Retinal pigment epithelial cell (primary cell): ENCODE data around the gene CAD.

Experiments
- DNase-seq: peaks from one replicate; pipeline ENCODE4 v3.0.0-alpha.2; 2010; ENCODE audit warnings: low read depth
- H3K4me3 ChIP-seq: 2 replicates; pipeline ENCODE4 v1.5.1; 2011; ENCODE audit warnings: mild to moderate bottlenecking, low read length, control low read depth, moderate library complexity
- TF ChIP-seq, protein P1 (sequence below): conservative IDR thresholded peaks from 2 replicates; pipeline ENCODE4 v1.5.1; 2011; ENCODE audit warnings: low read depth, low read length, control low read depth, inconsistent platforms

CAD gene

DNA sequence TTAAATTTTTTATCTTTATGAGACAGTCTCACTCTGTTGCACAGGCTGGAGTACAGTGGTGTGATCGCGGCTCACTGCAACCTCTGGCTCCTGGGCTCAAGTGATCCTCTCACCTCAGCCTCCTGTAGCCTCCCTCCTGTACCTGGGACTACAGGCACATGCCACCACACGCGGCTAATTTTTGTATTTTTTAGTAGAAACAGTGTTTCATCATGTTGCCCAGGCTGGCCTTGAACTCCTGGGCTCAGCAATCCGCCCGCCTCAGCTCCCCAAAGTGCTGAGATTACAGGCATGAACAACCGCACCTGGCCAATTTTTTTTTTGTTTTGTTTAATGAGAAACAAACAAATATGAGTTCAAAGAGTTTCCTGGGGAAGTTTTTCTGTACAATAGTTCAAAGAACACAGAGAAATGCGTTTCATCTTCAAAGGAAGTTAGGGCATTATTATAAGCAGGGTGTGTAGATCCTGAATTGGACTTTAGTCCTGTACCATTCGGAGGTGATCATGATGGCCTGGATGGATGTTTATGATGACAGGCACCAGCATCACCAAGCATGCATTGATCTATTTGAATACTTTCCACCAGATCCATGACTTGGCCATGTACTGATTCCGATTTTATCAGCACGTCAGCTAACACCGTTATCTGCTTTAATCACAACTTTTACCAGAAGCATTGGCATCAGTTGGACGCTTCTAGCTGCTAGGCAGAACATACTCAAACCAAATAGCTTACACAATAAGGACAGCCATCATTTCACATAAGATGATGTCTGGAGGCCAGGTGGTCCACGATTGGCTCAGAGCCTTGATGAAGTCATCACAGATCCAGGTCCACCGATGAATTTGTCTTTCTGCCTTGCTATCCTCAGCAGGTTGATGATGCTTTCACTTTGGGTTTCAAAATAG, 39.5 kb upstream of the CAD start:
- no peak overlapping the region for H3K4me3 ChIP-seq
- no peak for DNase-seq
- TF ChIP-seq, protein P1, sequence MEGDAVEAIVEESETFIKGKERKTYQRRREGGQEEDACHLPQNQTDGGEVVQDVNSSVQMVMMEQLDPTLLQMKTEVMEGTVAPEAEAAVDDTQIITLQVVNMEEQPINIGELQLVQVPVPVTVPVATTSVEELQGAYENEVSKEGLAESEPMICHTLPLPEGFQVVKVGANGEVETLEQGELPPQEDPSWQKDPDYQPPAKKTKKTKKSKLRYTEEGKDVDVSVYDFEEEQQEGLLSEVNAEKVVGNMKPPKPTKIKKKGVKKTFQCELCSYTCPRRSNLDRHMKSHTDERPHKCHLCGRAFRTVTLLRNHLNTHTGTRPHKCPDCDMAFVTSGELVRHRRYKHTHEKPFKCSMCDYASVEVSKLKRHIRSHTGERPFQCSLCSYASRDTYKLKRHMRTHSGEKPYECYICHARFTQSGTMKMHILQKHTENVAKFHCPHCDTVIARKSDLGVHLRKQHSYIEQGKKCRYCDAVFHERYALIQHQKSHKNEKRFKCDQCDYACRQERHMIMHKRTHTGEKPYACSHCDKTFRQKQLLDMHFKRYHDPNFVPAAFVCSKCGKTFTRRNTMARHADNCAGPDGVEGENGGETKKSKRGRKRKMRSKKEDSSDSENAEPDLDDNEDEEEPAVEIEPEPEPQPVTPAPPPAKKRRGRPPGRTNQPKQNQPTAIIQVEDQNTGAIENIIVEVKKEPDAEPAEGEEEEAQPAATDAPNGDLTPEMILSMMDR = no peak

DNA sequence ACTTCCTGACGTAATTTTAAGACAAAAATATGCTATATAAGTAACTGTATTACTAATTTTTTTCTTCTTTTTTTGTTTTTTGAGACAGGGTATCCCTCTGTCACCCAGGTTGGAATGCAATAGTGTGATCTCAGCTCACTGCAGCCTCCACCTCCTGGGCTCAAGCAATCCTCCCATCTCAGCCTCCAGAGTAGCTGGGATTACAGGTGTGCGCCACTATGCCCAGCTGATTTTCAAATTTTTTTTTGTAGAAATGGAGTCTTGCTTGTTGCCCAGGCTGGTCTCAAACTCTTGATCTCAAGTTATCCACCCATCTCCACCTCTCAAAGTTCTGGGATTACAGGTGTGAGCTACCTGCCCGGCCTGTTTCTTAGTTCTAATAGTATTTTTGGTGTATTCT, 38.7 kb upstream of the CAD start:
- TF ChIP-seq, protein P1 = no peak
- H3K4me3 ChIP-seq = no peak overlapping the region
- DNase-seq = no peak

DNA sequence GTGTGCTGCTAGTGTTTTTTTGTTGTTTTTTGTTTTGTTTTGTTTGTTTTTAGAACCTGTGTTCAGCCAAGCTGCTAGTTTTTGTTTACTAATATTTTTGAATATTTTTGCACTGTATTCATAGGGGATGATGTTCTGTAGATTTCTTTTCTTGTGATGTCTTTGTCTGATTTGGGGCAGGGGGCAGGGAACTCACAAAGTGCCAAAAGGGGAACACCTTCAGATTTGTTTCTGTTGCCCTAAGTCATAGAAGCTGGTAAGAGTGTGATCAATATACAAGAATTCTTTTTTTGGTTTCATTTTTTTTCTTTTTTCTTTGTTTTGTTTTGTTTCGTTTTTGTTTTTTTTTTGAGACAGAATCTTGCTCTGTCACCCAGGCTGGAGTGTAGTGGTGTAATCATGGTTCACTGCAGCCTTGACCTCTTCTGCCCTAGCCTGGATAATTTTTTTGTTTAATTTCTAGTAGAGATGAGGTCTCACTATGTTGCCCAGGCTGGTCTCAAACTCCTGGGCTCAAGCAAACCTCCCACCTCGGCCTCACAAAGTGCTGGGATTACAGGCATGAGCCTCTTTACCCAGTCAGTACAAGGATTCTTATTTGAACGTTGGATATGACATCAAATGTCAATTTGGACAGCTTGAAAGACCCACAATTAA, 37.7 kb upstream of the CAD start:
- TF ChIP-seq, protein P1 = no peak
- no peak overlapping the region for H3K4me3 ChIP-seq
- DNase-seq = no peak

DNA sequence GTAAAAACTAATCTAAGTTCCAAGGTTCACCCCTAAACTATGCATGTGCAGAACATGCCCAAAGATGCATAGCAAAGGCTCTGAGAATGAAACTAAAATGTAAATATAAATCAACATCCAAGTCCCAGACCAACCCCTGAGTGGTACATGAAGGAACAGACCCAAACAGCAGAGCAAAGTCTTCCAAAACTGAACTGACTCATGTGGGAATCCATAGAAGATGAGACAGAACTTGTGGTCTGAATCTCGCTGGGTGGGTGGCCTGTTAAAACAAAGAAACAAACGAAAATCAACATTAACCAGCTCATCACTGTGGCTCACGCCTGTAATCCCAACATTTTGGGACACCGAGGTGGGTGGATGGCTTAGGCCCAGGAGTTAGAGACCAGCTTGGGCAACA, 34.8 kb upstream of the CAD start:
- no peak for DNase-seq

DNA sequence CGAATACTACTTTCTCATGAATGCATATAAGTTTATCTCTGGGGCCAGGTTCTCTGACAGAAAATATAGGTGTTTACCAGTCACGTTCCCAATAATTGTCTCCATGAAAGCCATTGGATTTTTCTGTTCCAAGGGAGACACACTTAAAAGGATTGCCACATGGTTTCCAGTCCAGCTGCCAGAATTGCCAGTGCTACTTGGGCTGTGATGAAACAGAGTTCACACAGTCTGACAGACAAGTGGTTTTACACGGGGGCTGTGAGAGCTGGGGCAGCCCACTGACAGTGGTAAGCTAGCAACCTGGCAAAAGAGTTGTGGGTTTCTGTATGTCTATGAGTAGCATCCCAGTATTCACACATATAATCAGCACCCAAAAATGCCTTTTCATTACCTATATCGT, 33.1 kb upstream of the CAD start:
- H3K4me3 ChIP-seq = no peak overlapping the region
- TF ChIP-seq, protein P1 = no peak
- no peak for DNase-seq

More for the DNA sequence above, 34.8 kb upstream of the CAD start:
- TF ChIP-seq, protein P1 = no peak
- H3K4me3 ChIP-seq = no peak overlapping the region

DNA sequence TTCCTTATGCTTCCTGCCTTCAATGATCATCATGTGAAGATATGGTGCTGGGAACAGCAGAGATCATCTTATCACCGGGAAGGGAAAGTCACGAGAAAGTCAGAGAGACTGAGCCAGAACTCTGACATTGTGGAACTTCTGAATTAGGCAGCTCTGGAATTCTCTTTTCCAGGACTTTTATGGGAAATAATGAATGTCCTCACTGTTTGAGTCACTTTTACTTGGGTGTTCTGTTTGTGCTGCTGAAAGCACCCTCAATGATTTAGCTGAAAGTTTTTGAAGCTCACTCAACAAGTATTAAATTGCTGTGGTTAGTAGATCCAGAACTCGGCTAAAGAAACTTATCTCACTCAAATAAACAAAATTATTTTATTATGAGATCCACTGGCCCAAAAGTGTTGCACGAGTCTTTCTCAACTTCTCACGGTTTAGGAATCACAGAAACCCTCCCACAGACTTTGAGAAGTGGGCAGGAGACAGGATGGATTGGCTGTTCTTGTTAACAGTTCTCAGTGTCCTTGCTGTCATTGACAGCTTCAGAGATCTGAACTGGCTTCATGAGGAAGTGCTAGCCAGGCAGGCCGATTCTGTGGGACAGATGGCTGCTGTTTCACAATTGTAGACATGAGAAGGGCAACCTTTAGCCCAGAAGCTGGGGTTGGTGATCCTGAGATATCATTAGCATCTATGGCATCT, 31.7 kb upstream of the CAD start:
- H3K4me3 ChIP-seq = no peak overlapping the region
- TF ChIP-seq, protein P1 = no peak
- DNase-seq = no peak
